ENCODE results near the gene CMSS1.

DNA sequence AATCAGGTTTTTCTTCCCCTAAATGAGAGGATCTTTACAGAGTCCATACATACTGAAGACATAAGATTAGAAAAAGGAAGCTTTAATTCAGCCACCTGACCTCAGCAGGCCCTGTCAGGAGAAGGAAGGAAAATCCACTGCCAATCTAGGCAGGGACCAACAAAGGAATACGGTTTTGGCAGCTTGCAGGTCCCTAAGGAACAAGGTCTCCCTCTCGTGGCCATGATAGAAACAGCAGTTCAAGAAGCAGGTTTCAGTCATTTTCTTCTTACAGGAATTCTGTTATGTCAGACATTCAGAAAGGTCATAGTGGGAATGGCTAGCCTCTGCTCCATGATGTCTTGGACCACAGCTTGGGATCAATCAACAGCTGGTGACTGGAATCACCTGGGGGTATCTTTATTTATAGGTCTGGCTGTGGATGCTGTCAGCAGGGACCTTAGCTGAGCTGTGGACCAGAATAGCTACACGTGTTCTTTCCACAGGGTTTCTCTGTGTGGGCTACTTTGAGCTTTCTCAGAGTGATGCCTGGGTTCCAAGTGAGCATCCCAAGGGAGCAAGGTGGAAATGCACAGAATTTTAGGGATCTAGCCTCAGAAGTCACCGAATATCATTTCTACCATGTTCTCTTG, 9.4 kb upstream of the CMSS1 start:
- TF ChIP-seq POLR2AphosphoS5 (IDR thresholded peaks at IDR 0.05; ENCODE audit: low read depth, low read length) (no peak), TCF7L2 (IDR thresholded peaks at IDR 0.05; ENCODE audit: low read depth, low read length) (no peak), SIN3A (IDR thresholded peaks at IDR 0.05; ENCODE audit: borderline replicate concordance, insufficient read depth, low read depth, low read length) (no peak)
- TF ChIP-seq, protein P1, sequence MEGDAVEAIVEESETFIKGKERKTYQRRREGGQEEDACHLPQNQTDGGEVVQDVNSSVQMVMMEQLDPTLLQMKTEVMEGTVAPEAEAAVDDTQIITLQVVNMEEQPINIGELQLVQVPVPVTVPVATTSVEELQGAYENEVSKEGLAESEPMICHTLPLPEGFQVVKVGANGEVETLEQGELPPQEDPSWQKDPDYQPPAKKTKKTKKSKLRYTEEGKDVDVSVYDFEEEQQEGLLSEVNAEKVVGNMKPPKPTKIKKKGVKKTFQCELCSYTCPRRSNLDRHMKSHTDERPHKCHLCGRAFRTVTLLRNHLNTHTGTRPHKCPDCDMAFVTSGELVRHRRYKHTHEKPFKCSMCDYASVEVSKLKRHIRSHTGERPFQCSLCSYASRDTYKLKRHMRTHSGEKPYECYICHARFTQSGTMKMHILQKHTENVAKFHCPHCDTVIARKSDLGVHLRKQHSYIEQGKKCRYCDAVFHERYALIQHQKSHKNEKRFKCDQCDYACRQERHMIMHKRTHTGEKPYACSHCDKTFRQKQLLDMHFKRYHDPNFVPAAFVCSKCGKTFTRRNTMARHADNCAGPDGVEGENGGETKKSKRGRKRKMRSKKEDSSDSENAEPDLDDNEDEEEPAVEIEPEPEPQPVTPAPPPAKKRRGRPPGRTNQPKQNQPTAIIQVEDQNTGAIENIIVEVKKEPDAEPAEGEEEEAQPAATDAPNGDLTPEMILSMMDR (IDR thresholded peaks at IDR 0.05): peak; percentile 96
